Measurements from ENCODE around the gene LY6G6D. TPM values are rescaled to one million over a fixed set of nuclear protein-coding genes. Genes with fewer than 3 reads are reported as not detected.

Gene LY6G6D
- total RNA-seq, 1 donor from 2014 or later, result not detected

- no peak for DNase-seq (ENCODE audit: low spot score)
- Mint-ChIP-seq H3K4me3 (ENCODE audit: unreplicated experiment) (no peak overlapping the region), H3K27me3 (ENCODE audit: low read depth) (no peaks in the 10 kb centered on the region), H3K9me3 (ENCODE audit: low read depth) (no peaks in the 10 kb centered on the region), H3K27ac (ENCODE audit: unreplicated experiment) (no peak overlapping the region), H3K4me1 (ENCODE audit: low read depth) (no peaks in the 10 kb centered on the region), H3K36me3 (ENCODE audit: low read depth) (peaks cover 25% of the 10 kb centered on the region)
- TF ChIP-seq, protein P1, sequence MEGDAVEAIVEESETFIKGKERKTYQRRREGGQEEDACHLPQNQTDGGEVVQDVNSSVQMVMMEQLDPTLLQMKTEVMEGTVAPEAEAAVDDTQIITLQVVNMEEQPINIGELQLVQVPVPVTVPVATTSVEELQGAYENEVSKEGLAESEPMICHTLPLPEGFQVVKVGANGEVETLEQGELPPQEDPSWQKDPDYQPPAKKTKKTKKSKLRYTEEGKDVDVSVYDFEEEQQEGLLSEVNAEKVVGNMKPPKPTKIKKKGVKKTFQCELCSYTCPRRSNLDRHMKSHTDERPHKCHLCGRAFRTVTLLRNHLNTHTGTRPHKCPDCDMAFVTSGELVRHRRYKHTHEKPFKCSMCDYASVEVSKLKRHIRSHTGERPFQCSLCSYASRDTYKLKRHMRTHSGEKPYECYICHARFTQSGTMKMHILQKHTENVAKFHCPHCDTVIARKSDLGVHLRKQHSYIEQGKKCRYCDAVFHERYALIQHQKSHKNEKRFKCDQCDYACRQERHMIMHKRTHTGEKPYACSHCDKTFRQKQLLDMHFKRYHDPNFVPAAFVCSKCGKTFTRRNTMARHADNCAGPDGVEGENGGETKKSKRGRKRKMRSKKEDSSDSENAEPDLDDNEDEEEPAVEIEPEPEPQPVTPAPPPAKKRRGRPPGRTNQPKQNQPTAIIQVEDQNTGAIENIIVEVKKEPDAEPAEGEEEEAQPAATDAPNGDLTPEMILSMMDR (IDR thresholded peaks at IDR 0.05), result no peak
Measured at GRCh38 chr6:31693535-31693934, 21.6 kb upstream of the LY6G6D start.

GRCh38 chr6:31697555-31697954 lies 17.6 kb upstream of the LY6G6D start:
- no peak overlapping the region for H3K4me3 Mint-ChIP-seq (ENCODE audit: unreplicated experiment)

DNA sequence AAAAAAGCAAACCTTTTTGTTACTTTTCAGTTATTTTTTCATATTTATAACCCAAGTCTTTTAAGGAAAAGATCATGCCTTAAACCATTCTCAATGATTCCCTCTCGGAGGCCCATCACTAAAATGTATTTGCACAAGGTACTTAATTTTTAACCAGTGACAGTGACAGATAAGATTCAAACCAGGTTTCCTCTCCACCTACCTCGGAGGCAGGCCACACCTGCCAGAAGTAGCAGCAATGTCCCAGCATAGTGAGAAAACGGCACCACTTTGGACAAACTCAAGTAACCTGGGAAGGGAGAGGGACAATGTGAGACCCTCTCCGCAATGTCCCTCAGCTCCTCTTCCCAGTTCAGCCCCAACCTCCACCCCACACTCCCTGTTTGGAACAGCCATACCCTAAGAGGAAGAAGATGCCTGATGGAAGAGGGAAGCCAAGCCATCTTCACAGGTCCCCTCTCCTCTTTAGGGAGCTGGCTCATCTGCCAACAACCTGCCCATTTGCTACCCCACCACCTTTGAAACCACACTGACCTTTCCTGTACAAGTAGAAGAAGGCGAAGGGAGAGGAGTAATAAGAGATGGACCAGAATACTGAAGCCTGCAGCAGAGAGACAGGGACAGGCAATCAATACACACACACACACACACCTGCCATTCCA lies 14.3 kb upstream of the LY6G6D start:
- no peak for DNase-seq (ENCODE audit: low spot score)
- no peaks in the 10 kb centered on the region for H3K9me3 Mint-ChIP-seq (ENCODE audit: low read depth)

More at GRCh38 chr6:31697555-31697954, 17.6 kb upstream of the LY6G6D start:
- Mint-ChIP-seq H3K27me3 (ENCODE audit: low read depth) (no peaks in the 10 kb centered on the region), H3K4me1 (ENCODE audit: low read depth) (peaks cover 18% of the 10 kb centered on the region), H3K27ac (ENCODE audit: unreplicated experiment) (peak overlapping the region; percentile 4), H3K36me3 (ENCODE audit: low read depth) (peaks cover 15% of the 10 kb centered on the region), H3K9me3 (ENCODE audit: low read depth) (no peaks in the 10 kb centered on the region)
- no peak for DNase-seq (ENCODE audit: low spot score)
- TF ChIP-seq, protein P1 (IDR thresholded peaks at IDR 0.05), result no peak

GRCh38 chr6:31701666-31702404 lies 13.3 kb upstream of the LY6G6D start:
- Mint-ChIP-seq H3K4me1 (ENCODE audit: low read depth) (peaks cover 26% of the 10 kb centered on the region), H3K36me3 (ENCODE audit: low read depth) (peaks cover 2% of the 10 kb centered on the region), H3K9me3 (ENCODE audit: low read depth) (no peaks in the 10 kb centered on the region), H3K27me3 (ENCODE audit: low read depth) (no peaks in the 10 kb centered on the region), H3K27ac (ENCODE audit: unreplicated experiment) (peak overlapping the region; percentile 98), H3K4me3 (ENCODE audit: unreplicated experiment) (peak overlapping the region; percentile 99)
- TF ChIP-seq, protein P1 (IDR thresholded peaks at IDR 0.05), result no peak
- no peak for DNase-seq (ENCODE audit: low spot score)

More for the DNA sequence above, 14.3 kb upstream of the LY6G6D start:
- peak overlapping the region; percentile 70 for H3K27ac Mint-ChIP-seq (ENCODE audit: unreplicated experiment)
- H3K36me3 Mint-ChIP-seq (ENCODE audit: low read depth), result peaks cover 5% of the 10 kb centered on the region
- H3K27me3 Mint-ChIP-seq (ENCODE audit: low read depth), result no peaks in the 10 kb centered on the region
- TF ChIP-seq, protein P1 (IDR thresholded peaks at IDR 0.05), result no peak
- H3K4me1 Mint-ChIP-seq (ENCODE audit: low read depth), result peaks cover 26% of the 10 kb centered on the region
- peak overlapping the region; percentile 3 for H3K4me3 Mint-ChIP-seq (ENCODE audit: unreplicated experiment)

DNA sequence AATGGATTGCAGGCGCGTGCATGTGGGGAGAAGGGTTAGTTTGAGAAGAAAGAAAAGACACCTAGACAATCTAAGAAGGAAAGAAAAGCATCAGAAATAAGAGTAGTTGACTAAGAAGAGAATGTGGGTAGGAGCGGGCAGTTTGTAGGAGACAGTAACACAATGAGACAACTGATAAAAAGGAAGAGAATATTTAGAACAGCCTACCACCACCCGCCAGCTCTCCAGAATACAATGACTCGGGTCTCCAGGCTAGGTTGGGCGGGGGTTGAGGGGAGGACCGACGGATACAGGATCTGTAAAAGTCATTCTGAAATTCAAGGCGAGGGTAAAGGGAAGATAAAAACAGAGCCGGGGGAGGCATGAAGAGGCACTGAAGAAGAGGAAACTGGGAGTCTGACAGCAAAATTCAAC lies 12.7 kb upstream of the LY6G6D start:
- TF ChIP-seq, protein P1 (IDR thresholded peaks at IDR 0.05), result no peak
- Mint-ChIP-seq H3K4me3 (ENCODE audit: unreplicated experiment) (peak overlapping the region; percentile 99), H3K27ac (ENCODE audit: unreplicated experiment) (peak overlapping the region; percentile 98), H3K9me3 (ENCODE audit: low read depth) (no peaks in the 10 kb centered on the region), H3K4me1 (ENCODE audit: low read depth) (peaks cover 26% of the 10 kb centered on the region), H3K36me3 (ENCODE audit: low read depth) (peaks cover 2% of the 10 kb centered on the region), H3K27me3 (ENCODE audit: low read depth) (no peaks in the 10 kb centered on the region)
- no peak for DNase-seq (ENCODE audit: low spot score)

Data from chondrocyte (in vitro differentiated cells).